Chondrocyte (in vitro differentiated cells): ENCODE measurements around the gene ANKS4B. TPM values are rescaled to one million over a fixed set of nuclear protein-coding genes. Genes with fewer than 3 reads are reported as not detected.

Experiments
- DNase-seq: peaks from one replicate; pipeline ENCODE4 v3.0.0; 2021; ENCODE audit warnings: mixed read lengths, low spot score
- H3K27ac Mint-ChIP-seq: one replicate; pipeline ENCODE4 v1.8.0; 2021; ENCODE audit warnings: mild to moderate bottlenecking, moderate library complexity, mixed read lengths; ENCODE audit not compliant: unreplicated experiment
- H3K27me3 Mint-ChIP-seq: 2 replicates; pipeline ENCODE4 v1.8.0; 2021; ENCODE audit warnings: low read depth, mixed read lengths
- H3K36me3 Mint-ChIP-seq: 2 replicates; pipeline ENCODE4 v1.8.0; 2021; ENCODE audit warnings: low read depth, mixed read lengths
- H3K4me1 Mint-ChIP-seq: 2 replicates; pipeline ENCODE4 v1.8.0; 2021; ENCODE audit warnings: low read depth, mild to moderate bottlenecking, mixed read lengths
- H3K4me3 Mint-ChIP-seq: one replicate; pipeline ENCODE4 v1.8.0; 2021; ENCODE audit warnings: mild to moderate bottlenecking, moderate library complexity, mixed read lengths; ENCODE audit not compliant: unreplicated experiment
- H3K9me3 Mint-ChIP-seq: 2 replicates; pipeline ENCODE4 v1.8.0; 2021; ENCODE audit warnings: low read depth, mixed read lengths
- total RNA-seq: library from RNA; stranded (reverse); gene quantifications from 3 replicates; pipeline ENCODE4 v1.2.1, GENCODE V29; 2021
- TF ChIP-seq, protein P1 (sequence below): fragments of 200-600 bp; sonication (generic); IDR thresholded peaks from 2 replicates; pipeline ENCODE4 v1.5.0; 2021; ENCODE audit warnings: antibody characterized with exemption, mild to moderate bottlenecking, moderate library complexity

Gene ANKS4B
- total RNA-seq, 1 donor from 2014 or later: not detected

DNA sequence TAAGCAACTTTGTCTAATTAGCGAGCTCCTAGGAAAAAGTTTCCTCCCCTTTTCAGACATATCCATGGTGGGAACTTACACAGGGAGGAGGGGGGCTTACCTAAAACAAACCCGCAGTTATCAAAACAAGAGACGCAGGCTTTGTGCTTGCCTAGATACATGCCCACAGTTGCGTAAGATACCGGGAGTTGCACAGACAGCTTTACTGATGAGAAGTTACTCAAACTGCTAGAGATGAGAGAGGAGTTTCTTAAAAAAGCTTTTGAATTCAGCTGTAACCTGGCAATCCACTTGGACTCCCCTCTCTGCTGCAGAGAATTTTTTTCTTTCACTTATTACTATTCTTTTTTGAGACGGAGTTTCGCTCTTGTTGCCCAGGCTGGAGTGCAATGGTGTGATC is 15.3 kb upstream of the ANKS4B start:
- no peak overlapping the region for H3K4me3 Mint-ChIP-seq
- no peak for DNase-seq
- TF ChIP-seq, protein P1, sequence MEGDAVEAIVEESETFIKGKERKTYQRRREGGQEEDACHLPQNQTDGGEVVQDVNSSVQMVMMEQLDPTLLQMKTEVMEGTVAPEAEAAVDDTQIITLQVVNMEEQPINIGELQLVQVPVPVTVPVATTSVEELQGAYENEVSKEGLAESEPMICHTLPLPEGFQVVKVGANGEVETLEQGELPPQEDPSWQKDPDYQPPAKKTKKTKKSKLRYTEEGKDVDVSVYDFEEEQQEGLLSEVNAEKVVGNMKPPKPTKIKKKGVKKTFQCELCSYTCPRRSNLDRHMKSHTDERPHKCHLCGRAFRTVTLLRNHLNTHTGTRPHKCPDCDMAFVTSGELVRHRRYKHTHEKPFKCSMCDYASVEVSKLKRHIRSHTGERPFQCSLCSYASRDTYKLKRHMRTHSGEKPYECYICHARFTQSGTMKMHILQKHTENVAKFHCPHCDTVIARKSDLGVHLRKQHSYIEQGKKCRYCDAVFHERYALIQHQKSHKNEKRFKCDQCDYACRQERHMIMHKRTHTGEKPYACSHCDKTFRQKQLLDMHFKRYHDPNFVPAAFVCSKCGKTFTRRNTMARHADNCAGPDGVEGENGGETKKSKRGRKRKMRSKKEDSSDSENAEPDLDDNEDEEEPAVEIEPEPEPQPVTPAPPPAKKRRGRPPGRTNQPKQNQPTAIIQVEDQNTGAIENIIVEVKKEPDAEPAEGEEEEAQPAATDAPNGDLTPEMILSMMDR: no peak

DNA sequence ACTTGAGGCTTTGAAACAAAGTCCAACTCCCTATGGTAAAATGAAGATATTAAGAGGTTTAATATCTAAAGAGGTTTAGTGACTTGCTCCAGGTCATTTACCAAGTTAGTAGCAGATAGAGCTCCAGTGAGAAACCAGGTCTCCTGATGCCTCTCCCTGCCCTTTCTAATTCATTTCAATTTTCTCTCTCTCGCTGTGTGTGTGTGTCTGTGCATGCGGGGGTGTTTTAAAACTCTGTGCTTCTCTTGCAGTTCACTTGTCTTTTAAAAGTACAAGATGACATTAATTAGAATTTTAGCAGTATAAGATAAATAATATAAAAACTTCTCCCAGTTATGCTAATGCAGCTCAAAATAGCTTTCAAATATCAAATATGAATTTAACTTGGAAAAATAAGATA is 13.9 kb upstream of the ANKS4B start:
- H3K4me1 Mint-ChIP-seq: no peaks in the 10 kb centered on the region
- H3K4me3 Mint-ChIP-seq: no peak overlapping the region
- H3K27ac Mint-ChIP-seq: no peak overlapping the region
- TF ChIP-seq, protein P1: no peak
- H3K27me3 Mint-ChIP-seq: peaks cover 27% of the 10 kb centered on the region
- H3K36me3 Mint-ChIP-seq: no peaks in the 10 kb centered on the region
- DNase-seq: no peak
- peaks cover 11% of the 10 kb centered on the region for H3K9me3 Mint-ChIP-seq

More for the DNA sequence above, 15.3 kb upstream of the ANKS4B start:
- H3K27me3 Mint-ChIP-seq: peaks cover 34% of the 10 kb centered on the region
- no peak overlapping the region for H3K27ac Mint-ChIP-seq
- peaks cover 11% of the 10 kb centered on the region for H3K9me3 Mint-ChIP-seq
- H3K4me1 Mint-ChIP-seq: no peaks in the 10 kb centered on the region
- H3K36me3 Mint-ChIP-seq: no peaks in the 10 kb centered on the region

DNA sequence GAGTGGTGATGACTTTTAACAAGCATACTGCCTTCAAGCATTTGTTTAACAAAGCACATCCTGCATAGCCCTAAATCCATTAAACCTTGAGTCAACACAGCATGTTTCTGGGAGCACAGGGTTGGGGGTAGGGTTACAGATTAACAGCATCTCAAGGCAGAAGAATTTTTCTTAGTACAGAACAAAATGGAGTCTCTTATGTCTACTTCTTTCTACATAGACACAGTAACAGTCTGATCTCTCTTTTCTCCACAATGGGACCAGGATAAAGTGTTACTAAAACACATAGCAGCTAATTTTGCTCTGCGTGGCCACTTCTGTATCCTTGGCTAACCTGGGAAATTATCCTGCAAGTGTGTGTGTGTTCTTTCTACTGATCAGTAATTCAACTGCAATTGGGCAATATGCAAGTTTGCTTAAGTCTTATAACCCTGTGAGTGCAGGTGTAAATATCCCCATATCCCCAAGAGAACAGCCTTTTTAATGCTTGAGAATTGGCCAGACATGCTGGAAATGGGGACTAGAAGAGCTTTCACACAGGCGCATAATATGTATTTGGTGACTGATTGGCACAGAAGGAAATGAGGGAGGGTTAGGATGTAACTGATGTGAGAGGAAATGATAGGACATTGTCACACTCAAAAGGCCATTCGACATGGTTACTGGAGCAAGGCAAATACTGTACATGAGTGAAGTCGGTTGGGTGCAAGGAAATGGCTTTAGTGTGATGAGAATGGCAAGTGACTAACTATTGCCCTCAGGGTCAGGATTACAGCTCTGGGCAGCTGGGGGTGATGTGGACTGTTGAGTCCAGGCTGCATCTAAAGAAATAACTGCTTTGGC is 10.8 kb upstream of the ANKS4B start:
- TF ChIP-seq, protein P1: no peak
- H3K4me1 Mint-ChIP-seq: no peaks in the 10 kb centered on the region
- no peak overlapping the region for H3K27ac Mint-ChIP-seq
- peaks cover 31% of the 10 kb centered on the region for H3K27me3 Mint-ChIP-seq
- no peak overlapping the region for H3K4me3 Mint-ChIP-seq
- no peaks in the 10 kb centered on the region for H3K36me3 Mint-ChIP-seq
- H3K9me3 Mint-ChIP-seq: peaks cover 9% of the 10 kb centered on the region
- DNase-seq: no peak

DNA sequence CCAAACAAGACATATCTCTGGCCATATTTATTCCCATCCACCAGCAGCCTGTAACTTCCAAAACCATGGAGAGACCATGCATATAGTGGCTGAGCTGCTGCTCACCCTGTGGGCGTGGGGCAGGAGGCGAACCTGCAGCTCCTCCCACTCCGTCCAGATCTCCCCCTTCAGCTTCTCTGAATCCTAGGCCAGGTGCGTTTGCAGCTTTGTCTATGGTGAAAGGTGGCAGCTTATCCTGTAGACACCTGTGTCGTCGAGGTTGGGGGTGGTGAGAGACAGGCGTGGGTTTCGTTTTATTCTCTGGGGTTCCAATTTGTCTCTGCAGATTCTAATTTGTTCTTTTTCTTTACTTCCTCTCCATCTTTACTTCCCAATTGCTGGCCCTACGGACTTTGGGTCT is 9.7 kb upstream of the ANKS4B start:
- H3K4me3 Mint-ChIP-seq: no peak overlapping the region
- H3K4me1 Mint-ChIP-seq: no peaks in the 10 kb centered on the region
- DNase-seq: no peak
- H3K27me3 Mint-ChIP-seq: peaks cover 37% of the 10 kb centered on the region
- H3K27ac Mint-ChIP-seq: no peak overlapping the region
- TF ChIP-seq, protein P1: no peak
- H3K36me3 Mint-ChIP-seq: no peaks in the 10 kb centered on the region
- peaks cover 9% of the 10 kb centered on the region for H3K9me3 Mint-ChIP-seq

DNA sequence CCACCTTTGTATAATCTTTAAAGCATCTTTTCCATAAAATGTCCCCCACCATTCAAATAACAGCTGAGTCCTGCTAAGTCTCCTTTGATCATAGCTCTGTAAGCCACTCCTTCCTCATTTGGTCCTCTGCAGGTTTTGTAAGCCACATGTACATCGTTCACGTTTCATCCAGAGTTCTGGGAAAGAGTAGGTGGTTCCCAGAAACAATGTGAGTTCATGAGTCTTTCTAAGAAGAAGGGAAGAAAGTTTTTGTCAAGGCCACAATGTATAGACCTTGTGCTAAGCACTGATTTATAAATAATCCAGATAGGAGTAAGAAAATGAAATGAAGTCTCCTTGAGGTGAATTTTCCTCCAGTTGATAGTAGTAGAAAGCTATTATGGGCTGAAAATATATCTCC is 8.7 kb upstream of the ANKS4B start:
- peaks cover 38% of the 10 kb centered on the region for H3K27me3 Mint-ChIP-seq
- no peak for DNase-seq
- no peak overlapping the region for H3K27ac Mint-ChIP-seq
- no peaks in the 10 kb centered on the region for H3K36me3 Mint-ChIP-seq
- no peak overlapping the region for H3K4me3 Mint-ChIP-seq
- TF ChIP-seq, protein P1: no peak
- no peaks in the 10 kb centered on the region for H3K4me1 Mint-ChIP-seq
- H3K9me3 Mint-ChIP-seq: peaks cover 9% of the 10 kb centered on the region
